H1 (cell line): Measurements from ENCODE around the gene RAB38. TPM values are rescaled to one million over a fixed set of nuclear protein-coding genes. Genes with fewer than 3 reads are reported as not detected.

Experiments used
- CTCF ChIP-seq, 3 experiments: IDR thresholded peaks; 1 replicate in 2 of 3; 2 replicates in 1 of 3; pipeline versions ENCODE4 v1.5.1 to v1.6.1; 2011; ENCODE audit warnings: low read length in 3 of 3, mild to moderate bottlenecking in 3 of 3, inconsistent platforms in 2 of 3, low read depth in 1 of 3, moderate library complexity in 1 of 3; ENCODE audit not compliant: insufficient read depth in 1 of 3; ENCODE audit errors: control extremely low read depth in 1 of 3
- GABPA ChIP-seq: IDR thresholded peaks from 2 replicates; pipeline ENCODE4 v1.6.1; 2011; ENCODE audit warnings: mild to moderate bottlenecking, low read length, moderate library complexity, borderline replicate concordance; ENCODE audit not compliant: insufficient read depth
- HDAC6 ChIP-seq: IDR thresholded peaks from one replicate; pipeline ENCODE4 v1.7.1; 2012; ENCODE audit warnings: low read depth, mild to moderate bottlenecking, inconsistent platforms, low read length, moderate library complexity
- polyA plus RNA-seq, 7 experiments: library from polyadenylated mRNA; depleted of rRNA in 3 of 7; stranded (reverse) in 5 of 7; unstranded in 2 of 7; fragments of >200 nt in 5 of 7; fragments of 200-250 nt in 2 of 7; gene quantifications; 1 replicate in 5 of 7; 2 replicates in 1 of 7; 4 replicates in 1 of 7; pipeline versions ENCODE4 v1.2.1 to v1.2.3, GENCODE V29; 2011 to 2013; ENCODE audit warnings: missing spikeins in 2 of 7, mixed read lengths in 2 of 7
- total RNA-seq: library from RNA; stranded (reverse); fragmentation: NEBNext Ultra II Directional; extraction: Animal tissue kit (Norgen Biotek cat#: 25700); gene quantifications from 2 replicates; pipeline ENCODE4 v1.2.1, GENCODE V29; 2021

Gene RAB38
- total and polyA plus RNA-seq, 2 of the 8 experiments (the other 6 are each of a cell fraction or from before 2014, with no cell fraction given): 15.4 to 16.5 TPM

- no peak for TF ChIP-seq HDAC6
- no peak for TF ChIP-seq CTCF (IDR thresholded peaks at IDR 0.05; ENCODE audit: control extremely low read depth in 1 of 3, insufficient read depth in 1 of 3, low read depth in 1 of 3, low read length in 3 of 3)
- no peak for TF ChIP-seq GABPA
- TF ChIP-seq, all 59 proteins: peak for 0
Measured at GRCh38 chr11:88175569-88176075, 379 bp upstream of the RAB38 start (continued).
